Astrocyte of the cerebellum (primary cell): Measurements from ENCODE around the gene CDC26.
"Not testable (repeated sequence)": the region's sequence is repeated elsewhere in the genome, so short reads cannot be mapped to it uniquely, and the experiment has no call there.

Experiments
- DNase-seq: peaks from one replicate; pipeline ENCODE4 v3.0.0-alpha.2; 2011; ENCODE audit warnings: low read depth
- H3K4me3 ChIP-seq: 2 replicates; pipeline ENCODE4 v1.5.1; 2011; ENCODE audit warnings: mild to moderate bottlenecking, low read depth, low read length, moderate library complexity
- in situ Hi-C: cut with HindIII; loops from 2 replicates; pipeline ENCODE4 v1.10.0; 2017; ENCODE audit warnings: low sequenced_read_pairs
- TF ChIP-seq, protein P1 (sequence below): IDR thresholded peaks from 2 replicates; pipeline ENCODE4 v1.5.1; 2012; ENCODE audit warnings: low read length, low read depth, moderate library complexity, mild to moderate bottlenecking; ENCODE audit errors: missing control alignments

The CDC26 gene

DNA sequence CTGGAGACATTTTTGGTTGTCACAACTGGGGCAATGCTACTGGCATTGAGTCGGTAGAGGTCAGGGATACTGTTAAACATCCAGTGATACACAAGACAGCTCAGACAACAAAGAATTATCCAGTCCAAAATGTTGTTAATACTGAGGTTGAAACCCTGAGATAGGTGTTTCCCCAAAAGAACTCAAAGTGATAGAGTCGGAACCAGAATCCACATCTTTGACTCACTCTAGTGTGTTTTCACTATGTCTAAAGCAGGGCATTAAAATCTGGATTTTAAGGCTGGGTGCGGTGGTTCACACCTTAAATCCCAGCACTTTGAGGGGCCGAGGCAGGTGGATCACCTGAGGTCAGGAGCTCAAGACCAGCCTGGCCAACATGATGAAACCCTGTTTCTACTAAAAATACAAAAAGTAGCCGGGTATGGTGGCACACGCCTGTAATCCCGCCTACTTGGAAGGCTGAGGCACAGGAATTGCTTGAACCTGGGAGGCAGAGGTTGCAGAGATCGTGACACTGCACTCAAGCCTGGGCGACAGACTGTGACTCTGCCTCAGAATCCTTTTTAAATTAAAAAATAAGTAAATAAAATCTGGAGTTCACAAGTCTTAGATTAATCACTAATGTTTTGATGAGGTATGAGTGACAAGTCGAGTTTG, 37.0 kb downstream of the CDC26 start:
- no peak for DNase-seq
- TF ChIP-seq, protein P1, sequence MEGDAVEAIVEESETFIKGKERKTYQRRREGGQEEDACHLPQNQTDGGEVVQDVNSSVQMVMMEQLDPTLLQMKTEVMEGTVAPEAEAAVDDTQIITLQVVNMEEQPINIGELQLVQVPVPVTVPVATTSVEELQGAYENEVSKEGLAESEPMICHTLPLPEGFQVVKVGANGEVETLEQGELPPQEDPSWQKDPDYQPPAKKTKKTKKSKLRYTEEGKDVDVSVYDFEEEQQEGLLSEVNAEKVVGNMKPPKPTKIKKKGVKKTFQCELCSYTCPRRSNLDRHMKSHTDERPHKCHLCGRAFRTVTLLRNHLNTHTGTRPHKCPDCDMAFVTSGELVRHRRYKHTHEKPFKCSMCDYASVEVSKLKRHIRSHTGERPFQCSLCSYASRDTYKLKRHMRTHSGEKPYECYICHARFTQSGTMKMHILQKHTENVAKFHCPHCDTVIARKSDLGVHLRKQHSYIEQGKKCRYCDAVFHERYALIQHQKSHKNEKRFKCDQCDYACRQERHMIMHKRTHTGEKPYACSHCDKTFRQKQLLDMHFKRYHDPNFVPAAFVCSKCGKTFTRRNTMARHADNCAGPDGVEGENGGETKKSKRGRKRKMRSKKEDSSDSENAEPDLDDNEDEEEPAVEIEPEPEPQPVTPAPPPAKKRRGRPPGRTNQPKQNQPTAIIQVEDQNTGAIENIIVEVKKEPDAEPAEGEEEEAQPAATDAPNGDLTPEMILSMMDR, result no peak
- in situ Hi-C loops, result no loop called here
- H3K4me3 ChIP-seq, result no peak overlapping the region

DNA sequence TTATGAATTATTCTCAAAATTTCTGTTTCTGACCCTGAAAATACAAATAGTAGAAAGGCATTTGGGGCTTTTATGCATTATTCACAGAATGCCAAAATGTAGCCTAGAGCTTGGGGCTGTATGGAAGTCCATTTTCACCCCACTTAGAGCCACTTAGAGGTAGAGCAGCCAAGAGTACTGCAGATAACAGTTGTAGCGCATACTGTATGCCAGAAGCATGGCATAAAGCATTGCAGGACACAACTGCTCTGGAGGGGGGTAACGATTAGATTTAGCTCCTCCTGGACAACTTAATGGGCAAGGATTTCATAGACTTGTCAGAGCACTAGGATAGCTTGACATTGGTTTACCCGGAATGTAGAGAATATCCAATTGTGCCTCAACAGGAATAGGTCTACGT, 38.3 kb downstream of the CDC26 start:
- TF ChIP-seq, protein P1, result no peak
- no peak overlapping the region for H3K4me3 ChIP-seq
- in situ Hi-C loops, result no loop called here
- no peak for DNase-seq

DNA sequence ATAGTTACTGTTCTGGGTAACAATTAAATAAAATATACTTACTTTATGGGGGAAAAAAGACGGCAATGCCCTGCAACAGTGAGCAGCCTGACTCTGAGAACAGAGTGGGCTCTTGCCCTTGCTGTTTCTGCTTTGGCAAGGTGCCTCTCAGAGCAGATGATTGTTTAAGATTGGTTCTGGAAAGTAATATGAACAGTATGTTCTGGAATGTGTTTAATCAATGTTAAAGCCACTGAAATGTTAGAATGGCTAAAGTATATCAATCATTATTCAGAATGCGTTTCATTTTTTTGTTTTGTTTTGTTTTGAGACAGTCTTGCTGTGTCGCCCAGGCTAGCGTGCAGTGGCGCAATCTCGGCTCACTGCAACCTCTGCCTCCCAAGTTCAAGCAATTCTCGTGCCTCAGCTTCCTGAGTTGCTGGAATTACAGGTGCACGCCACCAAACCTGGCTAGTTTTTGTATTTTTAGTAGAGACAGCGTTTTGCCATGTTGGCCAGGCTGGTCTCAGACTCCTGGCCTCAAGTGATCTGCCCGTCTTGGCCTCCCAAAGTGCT, 39.6 kb downstream of the CDC26 start:
- in situ Hi-C loops, H3K4me3 ChIP-seq, DNase-seq: not testable (repeated sequence)

DNA sequence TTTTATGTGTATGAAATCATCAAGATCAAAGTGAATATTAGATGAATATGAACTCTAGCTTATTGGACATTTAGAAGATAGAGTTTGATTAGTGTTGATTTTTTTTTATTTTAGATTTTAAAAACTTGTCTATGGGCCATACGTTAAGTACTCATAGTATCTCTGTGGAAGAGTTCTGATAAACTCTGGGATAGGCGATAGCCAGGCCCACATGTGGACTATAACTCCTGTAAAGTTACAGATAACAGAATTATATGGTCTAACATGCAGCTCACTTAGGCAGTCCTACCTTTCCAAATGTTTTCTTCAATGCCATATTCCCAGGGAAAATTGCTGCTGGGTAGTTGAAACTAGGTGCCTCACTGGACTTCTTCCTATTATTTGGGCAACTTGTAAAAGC, 43.7 kb downstream of the CDC26 start:
- no peak overlapping the region for H3K4me3 ChIP-seq
- TF ChIP-seq, protein P1, result no peak
- in situ Hi-C loops, result no loop called here
- no peak for DNase-seq

DNA sequence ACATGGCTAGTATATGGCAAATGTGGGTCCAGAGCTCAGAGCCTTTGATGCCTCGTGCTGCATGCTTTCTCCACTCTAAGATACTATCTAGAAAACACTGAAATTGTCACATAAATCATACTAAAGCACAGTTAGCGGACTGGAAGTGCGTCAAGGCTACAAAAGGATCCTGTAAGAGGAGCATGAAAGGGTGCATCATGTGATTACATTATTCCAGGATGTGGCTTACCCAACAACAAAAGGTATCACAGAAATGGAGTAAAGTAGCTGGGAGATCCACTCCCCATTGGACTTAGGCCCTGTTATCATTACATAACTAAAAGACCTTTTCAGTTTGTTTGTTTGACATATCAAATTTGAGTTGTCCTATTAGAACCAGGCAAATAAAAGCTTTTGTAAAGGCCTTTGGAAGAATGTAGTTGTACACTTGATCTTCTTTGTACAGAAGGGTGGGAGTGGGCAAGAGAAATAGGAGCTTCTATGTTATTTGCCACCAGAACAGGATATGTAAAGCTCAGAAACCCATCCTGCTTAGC, 47.2 kb downstream of the CDC26 start:
- TF ChIP-seq, protein P1, result no peak
- no peak for DNase-seq
- no peak overlapping the region for H3K4me3 ChIP-seq
- in situ Hi-C loops, result no loop called here

DNA sequence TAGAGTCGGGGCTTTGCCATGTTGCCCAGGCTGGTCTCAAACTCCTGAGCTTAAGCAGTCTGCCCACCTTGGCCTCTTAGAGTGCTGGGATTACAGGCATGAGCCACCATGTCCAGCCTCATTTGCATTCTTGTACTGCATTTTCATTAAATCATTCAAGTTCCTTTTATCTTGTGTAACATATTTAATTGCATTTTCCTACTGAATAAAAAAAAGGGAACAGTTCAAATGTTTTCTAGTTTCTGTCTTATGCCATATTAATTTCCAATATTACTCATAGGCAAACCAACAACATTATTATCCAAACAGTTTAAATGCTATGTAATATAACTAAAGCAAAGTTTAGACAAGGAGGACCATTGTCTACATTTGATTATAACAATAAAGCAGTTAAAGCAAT, 47.9 kb downstream of the CDC26 start:
- TF ChIP-seq, protein P1, result no peak
- no peak overlapping the region for H3K4me3 ChIP-seq
- DNase-seq, result no peak
- in situ Hi-C loops, result no loop called here

DNA sequence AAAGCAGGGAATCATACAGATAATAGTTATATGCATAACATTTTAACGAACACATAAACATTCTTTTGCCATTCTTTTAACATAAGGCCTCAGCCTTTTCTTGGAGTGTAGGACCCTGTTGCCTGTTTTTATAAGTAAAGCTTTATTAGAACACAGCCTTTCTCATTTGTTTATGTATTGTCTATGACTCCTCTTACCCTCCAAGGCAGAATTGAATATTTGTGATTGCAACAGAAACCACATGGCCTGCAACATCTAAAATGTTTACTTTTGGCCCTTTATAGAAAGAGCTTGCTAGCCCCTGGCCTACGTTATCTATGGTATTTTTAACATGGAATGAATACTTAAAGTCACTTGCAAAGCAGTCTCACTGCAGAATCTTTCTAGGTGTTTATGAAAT, 51.4 kb downstream of the CDC26 start:
- TF ChIP-seq, protein P1, result no peak
- H3K4me3 ChIP-seq, result no peak overlapping the region
- in situ Hi-C loops, result no loop called here
- DNase-seq, result no peak
